Measurements from ENCODE around the gene MFSD2B.

- TF ChIP-seq, protein P1, sequence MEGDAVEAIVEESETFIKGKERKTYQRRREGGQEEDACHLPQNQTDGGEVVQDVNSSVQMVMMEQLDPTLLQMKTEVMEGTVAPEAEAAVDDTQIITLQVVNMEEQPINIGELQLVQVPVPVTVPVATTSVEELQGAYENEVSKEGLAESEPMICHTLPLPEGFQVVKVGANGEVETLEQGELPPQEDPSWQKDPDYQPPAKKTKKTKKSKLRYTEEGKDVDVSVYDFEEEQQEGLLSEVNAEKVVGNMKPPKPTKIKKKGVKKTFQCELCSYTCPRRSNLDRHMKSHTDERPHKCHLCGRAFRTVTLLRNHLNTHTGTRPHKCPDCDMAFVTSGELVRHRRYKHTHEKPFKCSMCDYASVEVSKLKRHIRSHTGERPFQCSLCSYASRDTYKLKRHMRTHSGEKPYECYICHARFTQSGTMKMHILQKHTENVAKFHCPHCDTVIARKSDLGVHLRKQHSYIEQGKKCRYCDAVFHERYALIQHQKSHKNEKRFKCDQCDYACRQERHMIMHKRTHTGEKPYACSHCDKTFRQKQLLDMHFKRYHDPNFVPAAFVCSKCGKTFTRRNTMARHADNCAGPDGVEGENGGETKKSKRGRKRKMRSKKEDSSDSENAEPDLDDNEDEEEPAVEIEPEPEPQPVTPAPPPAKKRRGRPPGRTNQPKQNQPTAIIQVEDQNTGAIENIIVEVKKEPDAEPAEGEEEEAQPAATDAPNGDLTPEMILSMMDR (IDR thresholded peaks at IDR 0.05; ENCODE audit: insufficient read depth, low read length, poor library complexity, severe bottlenecking) = no peak
- no peak for TF ChIP-seq EZH2phosphoT487 (conservative IDR thresholded peaks at IDR 0.05; ENCODE audit: low read length)
These were observed 1.1 kb upstream of the MFSD2B start for GRCh38 chr2:24008672-24009366.

Data from SU-DHL-6 (cell line).